K562 (cell line): Measurements from ENCODE around the gene HIGD1C. TPM values are rescaled to one million over a fixed set of nuclear protein-coding genes. Genes with fewer than 3 reads are reported as not detected.
A peak's percentile ranks its signal among the peaks of the same experiment; 100 is the strongest.

Source experiments
- ATAC-seq: fragments of 200-7000 bp; cut with Tn5 transposase; 3 replicates; pipeline ENCODE4 v1.9.1; 2020; ENCODE audit warnings: moderate library complexity
- BruUV-seq: library from RNA; stranded (reverse); fragments of 400-500 nt; replicated peaks from 2 replicates; lab custom pipeline; 2021; lab: Mats Ljungman, UMichigan
- CTCF ChIA-PET: fragments of 300-600 bp; formaldehyde crosslinking; extraction: SDS; loops from one replicate; lab custom pipeline; 2021; ENCODE audit warnings: low intra/inter-chr PET ratio; lab: Yijun Ruan, JAX
- POLR2A ChIA-PET: fragments of 300-600, 350-650 bp; sonication (Branson Sonifier 250); formaldehyde crosslinking; extraction: SDS; loops from one replicate; lab custom pipeline; 2021; ENCODE audit warnings: antibody characterized with exemption, inconsistent platforms; lab: Yijun Ruan, JAX
- DNase-seq, 4 experiments: peaks; one replicate each; pipeline versions ENCODE4 v3.0.0 to v3.0.0-alpha.2; 2011 to 2018; ENCODE audit warnings: low spot score in 3 of 4, mixed read lengths in 3 of 4; ENCODE audit errors: extremely low read depth in 1 of 4
- FAIRE-seq: peaks from 2 replicates; lab custom pipeline; 2011; peaks lifted over from hg19 to GRCh38; lab: Jason Lieb, UNC
- H2AFZ ChIP-seq: 2 replicates; pipeline ENCODE4 v1.6.0; 2011; ENCODE audit warnings: low read depth, low read length, control low read depth, inconsistent platforms
- H3K27ac ChIP-seq: fragments of 200-600 bp; 3 replicates; pipeline ENCODE4 v1.8.0; 2011; ENCODE audit warnings: low read depth, mild to moderate bottlenecking, control low read depth, inconsistent platforms, low read length, moderate library complexity, mixed read lengths; ENCODE audit errors: extremely low read depth
- H3K27me3 ChIP-seq, 2 experiments: fragments of 300-600 bp in 1 of 2; 2 replicates in 1 of 2; 3 replicates in 1 of 2; pipeline versions ENCODE4 v1.6.0 to v1.8.0; 2011; ENCODE audit warnings: inconsistent platforms in 2 of 2, low read length in 2 of 2, mild to moderate bottlenecking in 1 of 2, mixed read lengths in 1 of 2, moderate library complexity in 1 of 2; ENCODE audit not compliant: control insufficient read depth in 2 of 2, insufficient read depth in 2 of 2
- H3K36me3 ChIP-seq: fragments of 300-600 bp; 3 replicates; pipeline ENCODE4 v1.8.0; 2011; ENCODE audit warnings: mild to moderate bottlenecking, low read length, inconsistent platforms; ENCODE audit not compliant: control insufficient read depth, insufficient read depth
- H3K4me1 ChIP-seq, 2 experiments: fragments of 200-600 bp in 1 of 2; replicated peaks in 1 of 2; 2 replicates in 1 of 2; 3 replicates in 1 of 2; pipeline versions ENCODE4 v1.5.1 to v1.8.0; 2011; ENCODE audit warnings: inconsistent platforms in 2 of 2, low read length in 2 of 2, mild to moderate bottlenecking in 1 of 2, mixed read lengths in 1 of 2, moderate library complexity in 1 of 2; ENCODE audit not compliant: control insufficient read depth in 2 of 2, insufficient read depth in 2 of 2
- H3K4me2 ChIP-seq: 2 replicates; pipeline ENCODE4 v1.6.1; 2011; ENCODE audit warnings: low read length, control low read depth, inconsistent platforms, mixed read lengths; ENCODE audit not compliant: insufficient read depth
- H3K4me3 ChIP-seq: fragments of 200-600 bp; sonication (generic), shearing (Covaris generic); 2 replicates; pipeline ENCODE4 v1.5.1; 2016; ENCODE audit warnings: control low read depth, inconsistent platforms
- H3K79me2 ChIP-seq: fragments of 200-600 bp; 3 replicates; pipeline ENCODE4 v1.8.0; 2011; ENCODE audit warnings: low read length, inconsistent platforms; ENCODE audit not compliant: control insufficient read depth, insufficient read depth
- H3K9ac ChIP-seq, 2 experiments: 2 replicates each; pipeline versions ENCODE4 v1.6.0 to v1.6.1; 2011; ENCODE audit warnings: low read depth in 2 of 2, low read length in 2 of 2, control low read depth in 1 of 2, inconsistent platforms in 1 of 2, mild to moderate bottlenecking in 1 of 2, mixed read lengths in 1 of 2; ENCODE audit not compliant: insufficient read depth in 1 of 2
- H3K9me1 ChIP-seq: one replicate; pipeline ENCODE4 v1.6.0; 2011; ENCODE audit warnings: inconsistent platforms, mild to moderate bottlenecking, low read length, moderate library complexity; ENCODE audit not compliant: control insufficient read depth, insufficient read depth
- H3K9me3 ChIP-seq: replicated peaks from 2 replicates; pipeline ENCODE4 v1.5.1; 2011; ENCODE audit warnings: low read depth, low read length, inconsistent platforms; ENCODE audit not compliant: control insufficient read depth, insufficient read depth
- H4K20me1 ChIP-seq: replicated peaks from 2 replicates; pipeline ENCODE4 v1.6.1; 2011; ENCODE audit warnings: low read length, inconsistent platforms, mixed read lengths; ENCODE audit not compliant: control insufficient read depth, insufficient read depth
- FOSL1 ChIP-seq: fragments of 200-800 bp; sonication (Bioruptor generic); conservative IDR thresholded peaks from 2 replicates; pipeline ENCODE4 v1.6.1; 2016; ENCODE audit warnings: missing genetic modification characterization, missing compliant biosample characterization
- MEIS2 ChIP-seq: fragments of 450-650 bp; IDR thresholded peaks from 2 replicates; pipeline ENCODE4 v1.6.1; 2014; ENCODE audit warnings: mild to moderate bottlenecking; ENCODE audit not compliant: partially characterized antibody
- PHB ChIP-seq: fragments of 250-450 bp; sonication (Bioruptor Pico); IDR thresholded peaks from 2 replicates; pipeline ENCODE4 v1.5.0; 2021
- PPARD ChIP-seq: fragments of 250-450 bp; sonication (Bioruptor Pico); IDR thresholded peaks from 2 replicates; pipeline ENCODE4 v1.8.0; 2022; ENCODE audit warnings: inconsistent platforms, mild to moderate bottlenecking, moderate library complexity
- STAT5B ChIP-seq: fragments of 250-450 bp; sonication (Bioruptor Pico); IDR thresholded peaks from 2 replicates; pipeline ENCODE4 v1.8.0; 2021; ENCODE audit warnings: mild to moderate bottlenecking, inconsistent platforms
- ZNF165 ChIP-seq: fragments of 250-450 bp; sonication (Bioruptor Pico); IDR thresholded peaks from 2 replicates; pipeline ENCODE4 v1.4.0; 2020; ENCODE audit warnings: borderline replicate concordance
- ZNF785 ChIP-seq: fragments of 250-450 bp; sonication (Bioruptor Pico); IDR thresholded peaks from 2 replicates; pipeline ENCODE4 v1.4.0; 2020; ENCODE audit warnings: mild to moderate bottlenecking
- WGBS: fragments of 100-300 bp; shearing (Covaris generic); methylation state at CpG from one replicate; pipeline ENCODE4 v1.1.6; 2016; ENCODE audit warnings: low coverage, mixed read lengths; ENCODE audit not compliant: insufficient coverage; ENCODE audit errors: missing lambda C conversion rate; 5-methylcytosine and 5-hydroxymethylcytosine counted together
- in situ Hi-C: fragments of 300-500 bp; cut with MboI; formaldehyde crosslinking; loops from 4 replicates; pipeline ENCODE4 v1.15.0; 2018; ENCODE audit warnings: inconsistent platforms, mixed read lengths
- intact Hi-C: fragments of 100-400 bp; cut with micrococcal nuclease; formaldehyde crosslinking; loops from 2 replicates; pipeline ENCODE4 v1.14.2; 2022
- polyA plus RNA-seq, 8 experiments: library from polyadenylated mRNA; depleted of rRNA in 4 of 8; stranded (reverse) in 5 of 8; unstranded in 3 of 8; fragments of >200 nt; fragmentation: Nextera tagmentation in 2 of 8; fragmentation: Illumina TruSeq in 1 of 8; extraction: Ambion mirVana in 2 of 8; extraction: Trizol in 1 of 8; gene quantifications; 2 replicates each; pipeline versions ENCODE4 v1.2.1 to v1.2.3, GENCODE V29; 2011 to 2014; ENCODE audit warnings: inconsistent platforms in 1 of 8, missing spikeins in 1 of 8
- total RNA-seq, 7 experiments: library from RNA; depleted of rRNA in 6 of 7; stranded (reverse); fragments of >200 nt in 6 of 7; fragmentation: Illumina TruSeq in 2 of 7; extraction: Trizol in 2 of 7; gene quantifications; 2 replicates each; pipeline versions ENCODE4 v1.2.1 to v1.2.3, GENCODE V29; 2011 to 2021; ENCODE audit warnings: low replicate concordance in 1 of 7
- TF ChIP-seq, protein P1 (sequence below), 2 experiments: fragments of 450-650 bp in 1 of 2; sonication (generic) in 1 of 2; formaldehyde crosslinking in 1 of 2; IDR thresholded peaks in 1 of 2; conservative IDR thresholded peaks in 1 of 2; 2 replicates each; pipeline versions ENCODE4 v1.6.1 to v1.8.1; 2016 to 2023; ENCODE audit warnings: mild to moderate bottlenecking in 2 of 2, moderate library complexity in 2 of 2, inconsistent platforms in 1 of 2, missing genetic modification reagents in 1 of 2
- TF ChIP-seq, protein P2 (sequence below): fragments of 450-650 bp; IDR thresholded peaks from 2 replicates; pipeline ENCODE4 v1.6.1; 2016
- TF ChIP-seq, protein P3 (sequence below), 2 experiments: IDR thresholded peaks in 1 of 2; conservative IDR thresholded peaks in 1 of 2; 2 replicates each; pipeline ENCODE4 v1.6.1; 2016; ENCODE audit warnings: low read depth in 2 of 2, mild to moderate bottlenecking in 1 of 2, missing compliant biosample characterization in 1 of 2, missing genetic modification characterization in 1 of 2, moderate library complexity in 1 of 2
- TF ChIP-seq, protein P4 (sequence below), 2 experiments: fragments of 450-650 bp; IDR thresholded peaks; 2 replicates each; pipeline ENCODE4 v1.6.1; 2016

HIGD1C gene
- total and polyA plus RNA-seq, 9 of the 15 experiments (the other 6 are each of a cell fraction or from before 2014, with no cell fraction given), result not detected

DNA sequence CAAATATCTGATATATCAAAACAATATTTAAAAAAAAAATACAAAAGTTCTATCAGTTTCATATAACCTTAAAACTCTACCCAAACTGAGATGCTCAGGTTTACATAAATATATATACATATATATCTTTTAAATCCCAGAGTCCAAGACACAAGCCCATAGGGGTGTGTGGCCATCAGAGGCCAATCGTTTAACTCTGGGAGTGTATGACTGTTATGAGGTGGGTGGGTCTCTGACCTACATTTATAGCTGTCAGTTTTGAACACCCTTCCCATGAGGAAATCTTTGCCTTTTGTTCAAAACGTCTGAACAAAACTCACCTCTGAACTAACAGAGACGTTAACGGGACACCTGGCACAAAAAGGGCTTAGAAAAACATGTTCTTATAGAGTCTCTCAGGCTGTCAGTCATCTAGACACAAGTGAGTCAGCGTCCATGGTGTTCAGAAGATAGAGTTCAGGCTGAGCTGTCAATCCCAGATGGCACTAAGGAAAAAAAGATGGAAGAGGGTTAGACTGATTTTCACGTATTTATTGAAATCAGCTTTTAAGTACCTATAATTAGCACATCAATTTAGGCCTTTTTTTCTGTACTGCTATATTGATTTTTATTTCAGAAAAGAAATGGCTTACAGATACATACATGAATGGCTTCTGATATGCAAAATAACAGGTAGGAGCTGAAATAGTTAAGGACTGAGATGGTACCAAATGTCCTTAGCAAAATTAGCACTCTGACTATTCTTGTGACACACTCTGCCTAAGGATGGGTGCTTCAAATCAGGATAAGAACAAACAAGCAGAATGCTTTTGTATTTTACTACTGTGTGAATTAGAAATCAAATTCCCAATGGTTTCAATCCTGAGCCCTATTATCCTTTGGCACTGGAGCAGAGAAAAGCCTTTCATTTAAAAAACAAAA is 29.2 kb downstream of the HIGD1C start:
- Histone ChIP-seq H3K4me3 (no peak overlapping the region), H2AFZ (no peak overlapping the region), H3K4me2 (no peak overlapping the region), H3K9me3 (no peaks in the 10 kb centered on the region), H3K9ac (no peak overlapping the region), H3K27ac (no peak overlapping the region), H3K9me1 (no peaks in the 10 kb centered on the region), H3K4me1 (no peaks in the 10 kb centered on the region), H4K20me1 (no peaks in the 10 kb centered on the region), H3K36me3 (peaks cover 12% of the 10 kb centered on the region), H3K27me3 (no peaks in the 10 kb centered on the region), H3K79me2 (no peaks in the 10 kb centered on the region)
- in situ Hi-C loops (no loop called here), intact Hi-C loops (no loop called here)
- 50% methylated on average over 6 of the region's 6 CpGs for WGBS
- ChIA-PET POLR2A (interaction anchor here (0.6 kb wide), 2 partner anchors 17 to 1341 kb away, joined by 3 read pairs; no protein-coding TSS in a partner anchor), CTCF (interaction anchor here (0.7 kb wide), 1 partner anchor 326 kb away, joined by 3 read pairs; no protein-coding TSS in a partner anchor)
- peak; percentile 40; the same call in 1 of the 3 replicates for ATAC-seq
- BruUV-seq, result no TSS peak
- FAIRE-seq, result no peak
- peak in 3 of 4 experiments; percentile 13 to 26 (median 17) for DNase-seq
- TF ChIP-seq ZNF785 (CRISPR knock-in tag) (no peak), ZNF165 (CRISPR knock-in tag) (no peak), MEIS2 (peak; percentile 26), PHB (CRISPR knock-in tag) (no peak), FOSL1 (0 out of 2 replicates have a peak, but pooled peaks have one; percentile 31), STAT5B (CRISPR knock-in tag) (no peak), PPARD (CRISPR knock-in tag) (no peak)
- TF ChIP-seq, protein P1, sequence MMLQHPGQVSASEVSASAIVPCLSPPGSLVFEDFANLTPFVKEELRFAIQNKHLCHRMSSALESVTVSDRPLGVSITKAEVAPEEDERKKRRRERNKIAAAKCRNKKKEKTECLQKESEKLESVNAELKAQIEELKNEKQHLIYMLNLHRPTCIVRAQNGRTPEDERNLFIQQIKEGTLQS (IDR thresholded peaks at IDR 0.05), result 0 out of 2 replicates have a peak, but pooled peaks have one; percentile 9
- TF ChIP-seq, protein P1 (CRISPR knock-in tag; conservative IDR thresholded peaks at IDR 0.05), result no peak
- TF ChIP-seq, protein P2, sequence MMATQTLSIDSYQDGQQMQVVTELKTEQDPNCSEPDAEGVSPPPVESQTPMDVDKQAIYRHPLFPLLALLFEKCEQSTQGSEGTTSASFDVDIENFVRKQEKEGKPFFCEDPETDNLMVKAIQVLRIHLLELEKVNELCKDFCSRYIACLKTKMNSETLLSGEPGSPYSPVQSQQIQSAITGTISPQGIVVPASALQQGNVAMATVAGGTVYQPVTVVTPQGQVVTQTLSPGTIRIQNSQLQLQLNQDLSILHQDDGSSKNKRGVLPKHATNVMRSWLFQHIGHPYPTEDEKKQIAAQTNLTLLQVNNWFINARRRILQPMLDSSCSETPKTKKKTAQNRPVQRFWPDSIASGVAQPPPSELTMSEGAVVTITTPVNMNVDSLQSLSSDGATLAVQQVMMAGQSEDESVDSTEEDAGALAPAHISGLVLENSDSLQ, result peak; percentile 93
- TF ChIP-seq, protein P3, sequence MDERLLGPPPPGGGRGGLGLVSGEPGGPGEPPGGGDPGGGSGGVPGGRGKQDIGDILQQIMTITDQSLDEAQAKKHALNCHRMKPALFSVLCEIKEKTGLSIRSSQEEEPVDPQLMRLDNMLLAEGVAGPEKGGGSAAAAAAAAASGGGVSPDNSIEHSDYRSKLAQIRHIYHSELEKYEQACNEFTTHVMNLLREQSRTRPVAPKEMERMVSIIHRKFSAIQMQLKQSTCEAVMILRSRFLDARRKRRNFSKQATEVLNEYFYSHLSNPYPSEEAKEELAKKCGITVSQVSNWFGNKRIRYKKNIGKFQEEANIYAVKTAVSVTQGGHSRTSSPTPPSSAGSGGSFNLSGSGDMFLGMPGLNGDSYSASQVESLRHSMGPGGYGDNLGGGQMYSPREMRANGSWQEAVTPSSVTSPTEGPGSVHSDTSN (CRISPR knock-in tag; IDR thresholded peaks at IDR 0.05; ENCODE audit: low read depth), result no peak
- TF ChIP-seq, protein P3 (tag; conservative IDR thresholded peaks at IDR 0.05; ENCODE audit: low read depth), result 0 out of 2 replicates have a peak, but pooled peaks have one; percentile 16
- TF ChIP-seq, protein P4, sequence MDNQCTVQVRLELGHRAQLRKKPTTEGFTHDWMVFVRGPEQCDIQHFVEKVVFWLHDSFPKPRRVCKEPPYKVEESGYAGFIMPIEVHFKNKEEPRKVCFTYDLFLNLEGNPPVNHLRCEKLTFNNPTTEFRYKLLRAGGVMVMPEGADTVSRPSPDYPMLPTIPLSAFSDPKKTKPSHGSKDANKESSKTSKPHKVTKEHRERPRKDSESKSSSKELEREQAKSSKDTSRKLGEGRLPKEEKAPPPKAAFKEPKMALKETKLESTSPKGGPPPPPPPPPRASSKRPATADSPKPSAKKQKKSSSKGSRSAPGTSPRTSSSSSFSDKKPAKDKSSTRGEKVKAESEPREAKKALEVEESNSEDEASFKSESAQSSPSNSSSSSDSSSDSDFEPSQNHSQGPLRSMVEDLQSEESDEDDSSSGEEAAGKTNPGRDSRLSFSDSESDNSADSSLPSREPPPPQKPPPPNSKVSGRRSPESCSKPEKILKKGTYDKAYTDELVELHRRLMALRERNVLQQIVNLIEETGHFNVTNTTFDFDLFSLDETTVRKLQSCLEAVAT (IDR thresholded peaks at IDR 0.05), result peak in 1 of 2 experiments; percentile 63; a peak in 1 of 4 replicates
